ENCODE data around the gene NSD1. TPM values are rescaled to one million over a fixed set of nuclear protein-coding genes. Genes with fewer than 3 reads are reported as not detected.

The NSD1 gene
- total RNA-seq, 2 donors from 2014 or later: 89.8 to 114 TPM

- Mint-ChIP-seq H3K36me3 (ENCODE audit: insufficient read depth in 2 of 2) (no peaks in the 10 kb centered on the region), H3K4me3 (no peak overlapping the region), H3K9me3 (no peaks in the 10 kb centered on the region), H3K4me1 (ENCODE audit: low read depth) (no peaks in the 10 kb centered on the region), H3K27ac (no peak overlapping the region), H3K27me3 (ENCODE audit: low read depth) (no peaks in the 10 kb centered on the region)
- ATAC-seq (replicated peaks in 1 of 2) (no peak), DNase-seq (no peak)
These were observed 27.7 kb upstream of the NSD1 start for GRCh38 chr5:177105691-177106476.

GRCh38 chr5:177107159-177107558 lies 26.4 kb upstream of the NSD1 start:
- no peaks in the 10 kb centered on the region for H3K27me3 Mint-ChIP-seq (ENCODE audit: low read depth)
- H3K4me3 Mint-ChIP-seq: no peak overlapping the region
- H3K9me3 Mint-ChIP-seq: no peaks in the 10 kb centered on the region
- H3K36me3 Mint-ChIP-seq (ENCODE audit: insufficient read depth in 2 of 2): no peaks in the 10 kb centered on the region
- H3K27ac Mint-ChIP-seq: no peak overlapping the region
- ATAC-seq (replicated peaks in 1 of 2) (no peak), DNase-seq (no peak)
- H3K4me1 Mint-ChIP-seq (ENCODE audit: low read depth): peaks cover 5% of the 10 kb centered on the region

GRCh38 chr5:177109810-177110209 lies 23.8 kb upstream of the NSD1 start:
- Mint-ChIP-seq H3K4me3 (no peak overlapping the region), H3K27ac (peak overlapping the region; percentile 64), H3K36me3 (ENCODE audit: insufficient read depth in 2 of 2) (no peaks in the 10 kb centered on the region), H3K4me1 (ENCODE audit: low read depth) (peaks cover 12% of the 10 kb centered on the region), H3K27me3 (ENCODE audit: low read depth) (no peaks in the 10 kb centered on the region), H3K9me3 (no peaks in the 10 kb centered on the region)
- DNase-seq (no peak), ATAC-seq (replicated peaks in 1 of 2) (no peak)

GRCh38 chr5:177111720-177112394 lies 21.7 kb upstream of the NSD1 start:
- Mint-ChIP-seq H3K27me3 (ENCODE audit: low read depth) (no peaks in the 10 kb centered on the region), H3K4me3 (no peak overlapping the region), H3K36me3 (ENCODE audit: insufficient read depth in 2 of 2) (no peaks in the 10 kb centered on the region), H3K9me3 (no peaks in the 10 kb centered on the region), H3K4me1 (ENCODE audit: low read depth) (peaks cover 21% of the 10 kb centered on the region), H3K27ac (no peak overlapping the region)
- DNase-seq: peak; percentile 70 to 74
- peak; percentile 45 to 58 for ATAC-seq (replicated peaks in 1 of 2)

GRCh38 chr5:177112589-177113220 lies 20.9 kb upstream of the NSD1 start:
- Mint-ChIP-seq H3K27me3 (ENCODE audit: low read depth) (no peaks in the 10 kb centered on the region), H3K4me1 (ENCODE audit: low read depth) (peaks cover 27% of the 10 kb centered on the region), H3K27ac (no peak overlapping the region), H3K36me3 (ENCODE audit: insufficient read depth in 2 of 2) (no peaks in the 10 kb centered on the region), H3K4me3 (no peak overlapping the region), H3K9me3 (no peaks in the 10 kb centered on the region)
- ATAC-seq (replicated peaks in 1 of 2) (no peak), DNase-seq (no peak)

GRCh38 chr5:177113566-177114424 lies 19.8 kb upstream of the NSD1 start:
- Mint-ChIP-seq H3K9me3 (no peaks in the 10 kb centered on the region), H3K27ac (no peak overlapping the region), H3K36me3 (ENCODE audit: insufficient read depth in 2 of 2) (no peaks in the 10 kb centered on the region), H3K27me3 (ENCODE audit: low read depth) (no peaks in the 10 kb centered on the region), H3K4me1 (ENCODE audit: low read depth) (peaks cover 27% of the 10 kb centered on the region), H3K4me3 (no peak overlapping the region)
- ATAC-seq (replicated peaks in 1 of 2) (peak; percentile 43 to 48), DNase-seq (peak; percentile 78 to 83)

- Mint-ChIP-seq H3K36me3 (ENCODE audit: insufficient read depth in 2 of 2) (no peaks in the 10 kb centered on the region), H3K27me3 (ENCODE audit: low read depth) (no peaks in the 10 kb centered on the region), H3K27ac (peak overlapping the region; percentile 57), H3K4me3 (peak overlapping the region; percentile 55 to 76), H3K9me3 (no peaks in the 10 kb centered on the region), H3K4me1 (ENCODE audit: low read depth) (peaks cover 23% of the 10 kb centered on the region)
- peak; percentile 89 to 91 for DNase-seq
- peak; percentile 97 to 98 for ATAC-seq (replicated peaks in 1 of 2)
These were observed 16.8 kb upstream of the NSD1 start for GRCh38 chr5:177116631-177117373.

- ATAC-seq (replicated peaks in 1 of 2): no peak
- DNase-seq: no peak
- H3K4me1 Mint-ChIP-seq (ENCODE audit: low read depth): peaks cover 21% of the 10 kb centered on the region
- no peaks in the 10 kb centered on the region for H3K9me3 Mint-ChIP-seq
- no peak overlapping the region for H3K4me3 Mint-ChIP-seq
- H3K36me3 Mint-ChIP-seq (ENCODE audit: insufficient read depth in 2 of 2): no peaks in the 10 kb centered on the region
- no peaks in the 10 kb centered on the region for H3K27me3 Mint-ChIP-seq (ENCODE audit: low read depth)
- no peak overlapping the region for H3K27ac Mint-ChIP-seq
These were observed 16.0 kb upstream of the NSD1 start for GRCh38 chr5:177117441-177118045.

GRCh38 chr5:177122566-177122965 lies 11.0 kb upstream of the NSD1 start:
- no peaks in the 10 kb centered on the region for H3K27me3 Mint-ChIP-seq (ENCODE audit: low read depth)
- peaks cover 10% of the 10 kb centered on the region for H3K4me1 Mint-ChIP-seq (ENCODE audit: low read depth)
- DNase-seq (no peak), ATAC-seq (replicated peaks in 1 of 2) (no peak)
- no peak overlapping the region for H3K27ac Mint-ChIP-seq
- no peak overlapping the region for H3K4me3 Mint-ChIP-seq
- no peaks in the 10 kb centered on the region for H3K36me3 Mint-ChIP-seq (ENCODE audit: insufficient read depth in 2 of 2)
- no peaks in the 10 kb centered on the region for H3K9me3 Mint-ChIP-seq

- Mint-ChIP-seq H3K27me3 (ENCODE audit: low read depth) (no peaks in the 10 kb centered on the region), H3K9me3 (no peaks in the 10 kb centered on the region), H3K36me3 (ENCODE audit: insufficient read depth in 2 of 2) (no peaks in the 10 kb centered on the region), H3K4me1 (ENCODE audit: low read depth) (peaks cover 19% of the 10 kb centered on the region), H3K4me3 (no peak overlapping the region), H3K27ac (no peak overlapping the region)
- no peak for DNase-seq
- ATAC-seq (replicated peaks in 1 of 2): peak in 1 of 2 donors; percentile 24
These were observed 9.6 kb upstream of the NSD1 start for GRCh38 chr5:177123789-177124485.

GRCh38 chr5:177124486-177124991 lies 9.0 kb upstream of the NSD1 start:
- Mint-ChIP-seq H3K9me3 (no peaks in the 10 kb centered on the region), H3K27ac (no peak overlapping the region), H3K36me3 (ENCODE audit: insufficient read depth in 2 of 2) (no peaks in the 10 kb centered on the region), H3K27me3 (ENCODE audit: low read depth) (no peaks in the 10 kb centered on the region), H3K4me3 (no peak overlapping the region), H3K4me1 (ENCODE audit: low read depth) (peaks cover 25% of the 10 kb centered on the region)
- ATAC-seq (replicated peaks in 1 of 2): peak; percentile 50 to 67
- no peak for DNase-seq
